Activated naive CD4-positive, alpha-beta T cell treated with anti-CD3 and anti-CD28 coated beads, Interleukin-2, amount 50 U/mL, for 24 hours (primary cell): ENCODE results near the gene TECPR2.

ENCODE experiments used
- H3K27ac Mint-ChIP-seq: one replicate; pipeline ENCODE4 v1.8.0; 2021; ENCODE audit warnings: mild to moderate bottlenecking, mixed read lengths
- H3K27me3 Mint-ChIP-seq: one replicate; pipeline ENCODE4 v1.8.0; 2021; ENCODE audit warnings: mixed read lengths
- H3K36me3 Mint-ChIP-seq: one replicate; pipeline ENCODE4 v1.8.0; 2021; ENCODE audit warnings: mixed read lengths
- H3K4me1 Mint-ChIP-seq: one replicate; pipeline ENCODE4 v1.8.0; 2021; ENCODE audit warnings: mixed read lengths
- H3K4me3 Mint-ChIP-seq: one replicate; pipeline ENCODE4 v1.8.0; 2021; ENCODE audit warnings: mild to moderate bottlenecking, mixed read lengths
- H3K9me3 Mint-ChIP-seq: one replicate; pipeline ENCODE4 v1.8.0; 2021; ENCODE audit warnings: mixed read lengths

TECPR2 gene

GRCh38 chr14:102390064-102390855 is 27.5 kb downstream of the TECPR2 start:
- H3K36me3 Mint-ChIP-seq = peaks cover 5% of the 10 kb centered on the region
- peaks cover 5% of the 10 kb centered on the region for H3K9me3 Mint-ChIP-seq
- no peak overlapping the region for H3K27ac Mint-ChIP-seq
- peaks cover 17% of the 10 kb centered on the region for H3K4me1 Mint-ChIP-seq
- no peaks in the 10 kb centered on the region for H3K27me3 Mint-ChIP-seq
- H3K4me3 Mint-ChIP-seq = no peak overlapping the region

- H3K36me3 Mint-ChIP-seq = peaks cover 8% of the 10 kb centered on the region
- peaks cover 17% of the 10 kb centered on the region for H3K4me1 Mint-ChIP-seq
- no peaks in the 10 kb centered on the region for H3K27me3 Mint-ChIP-seq
- H3K4me3 Mint-ChIP-seq = no peak overlapping the region
- no peak overlapping the region for H3K27ac Mint-ChIP-seq
- peaks cover 5% of the 10 kb centered on the region for H3K9me3 Mint-ChIP-seq
Observed at GRCh38 chr14:102392506-102392905, 29.8 kb downstream of the TECPR2 start.

- Mint-ChIP-seq H3K4me3 (peak overlapping the region; percentile 56), H3K36me3 (peaks cover 14% of the 10 kb centered on the region), H3K27me3 (no peaks in the 10 kb centered on the region), H3K9me3 (peaks cover 5% of the 10 kb centered on the region), H3K4me1 (peaks cover 17% of the 10 kb centered on the region), H3K27ac (peak overlapping the region; percentile 95)
Observed at GRCh38 chr14:102394717-102395375, 32.1 kb downstream of the TECPR2 start.

- H3K27me3 Mint-ChIP-seq = no peaks in the 10 kb centered on the region
- H3K9me3 Mint-ChIP-seq = peaks cover 5% of the 10 kb centered on the region
- H3K27ac Mint-ChIP-seq = no peak overlapping the region
- peaks cover 17% of the 10 kb centered on the region for H3K4me1 Mint-ChIP-seq
- peaks cover 15% of the 10 kb centered on the region for H3K36me3 Mint-ChIP-seq
- H3K4me3 Mint-ChIP-seq = no peak overlapping the region
Observed at GRCh38 chr14:102396521-102396920, 33.8 kb downstream of the TECPR2 start.

- Mint-ChIP-seq H3K27ac (no peak overlapping the region), H3K27me3 (no peaks in the 10 kb centered on the region), H3K4me1 (no peaks in the 10 kb centered on the region), H3K9me3 (peaks cover 7% of the 10 kb centered on the region), H3K4me3 (no peak overlapping the region), H3K36me3 (peaks cover 29% of the 10 kb centered on the region)
Observed at GRCh38 chr14:102403028-102403427, 40.3 kb downstream of the TECPR2 start.

GRCh38 chr14:102407258-102407657 is 44.5 kb downstream of the TECPR2 start:
- Mint-ChIP-seq H3K9me3 (peaks cover 7% of the 10 kb centered on the region), H3K4me1 (peaks cover 7% of the 10 kb centered on the region), H3K4me3 (no peak overlapping the region), H3K27me3 (no peaks in the 10 kb centered on the region), H3K27ac (no peak overlapping the region), H3K36me3 (peaks cover 30% of the 10 kb centered on the region)

GRCh38 chr14:102408724-102409123 is 46.0 kb downstream of the TECPR2 start:
- no peaks in the 10 kb centered on the region for H3K27me3 Mint-ChIP-seq
- no peaks in the 10 kb centered on the region for H3K9me3 Mint-ChIP-seq
- H3K36me3 Mint-ChIP-seq = peaks cover 17% of the 10 kb centered on the region
- H3K27ac Mint-ChIP-seq = no peak overlapping the region
- no peak overlapping the region for H3K4me3 Mint-ChIP-seq
- H3K4me1 Mint-ChIP-seq = peaks cover 7% of the 10 kb centered on the region

- H3K9me3 Mint-ChIP-seq = no peaks in the 10 kb centered on the region
- H3K27ac Mint-ChIP-seq = no peak overlapping the region
- H3K36me3 Mint-ChIP-seq = peaks cover 4% of the 10 kb centered on the region
- H3K4me1 Mint-ChIP-seq = no peaks in the 10 kb centered on the region
- no peak overlapping the region for H3K4me3 Mint-ChIP-seq
- no peaks in the 10 kb centered on the region for H3K27me3 Mint-ChIP-seq
Observed at GRCh38 chr14:102415671-102416070, 52.9 kb downstream of the TECPR2 start.

GRCh38 chr14:102417001-102417431 is 54.3 kb downstream of the TECPR2 start:
- Mint-ChIP-seq H3K27me3 (no peaks in the 10 kb centered on the region), H3K36me3 (peaks cover 4% of the 10 kb centered on the region), H3K4me3 (no peak overlapping the region), H3K9me3 (no peaks in the 10 kb centered on the region), H3K4me1 (no peaks in the 10 kb centered on the region), H3K27ac (no peak overlapping the region)

GRCh38 chr14:102417646-102418045 is 54.9 kb downstream of the TECPR2 start:
- Mint-ChIP-seq H3K4me1 (no peaks in the 10 kb centered on the region), H3K36me3 (peaks cover 4% of the 10 kb centered on the region), H3K9me3 (no peaks in the 10 kb centered on the region), H3K27ac (no peak overlapping the region), H3K4me3 (no peak overlapping the region), H3K27me3 (no peaks in the 10 kb centered on the region)

GRCh38 chr14:102418169-102418852 is 55.6 kb downstream of the TECPR2 start:
- Mint-ChIP-seq H3K27me3 (no peaks in the 10 kb centered on the region), H3K27ac (no peak overlapping the region), H3K36me3 (peaks cover 4% of the 10 kb centered on the region), H3K9me3 (no peaks in the 10 kb centered on the region), H3K4me1 (no peaks in the 10 kb centered on the region), H3K4me3 (no peak overlapping the region)

GRCh38 chr14:102418853-102419240 is 56.1 kb downstream of the TECPR2 start:
- Mint-ChIP-seq H3K4me1 (no peaks in the 10 kb centered on the region), H3K36me3 (peaks cover 4% of the 10 kb centered on the region), H3K27me3 (no peaks in the 10 kb centered on the region), H3K27ac (no peak overlapping the region), H3K4me3 (no peak overlapping the region), H3K9me3 (no peaks in the 10 kb centered on the region)

GRCh38 chr14:102419276-102419675 is 56.5 kb downstream of the TECPR2 start:
- H3K27me3 Mint-ChIP-seq = no peaks in the 10 kb centered on the region

GRCh38 chr14:102419716-102420115 is 57.0 kb downstream of the TECPR2 start:
- Mint-ChIP-seq H3K27ac (no peak overlapping the region), H3K36me3 (peaks cover 4% of the 10 kb centered on the region), H3K9me3 (no peaks in the 10 kb centered on the region), H3K4me1 (no peaks in the 10 kb centered on the region), H3K27me3 (no peaks in the 10 kb centered on the region), H3K4me3 (no peak overlapping the region)

More at GRCh38 chr14:102419276-102419675, 56.5 kb downstream of the TECPR2 start:
- Mint-ChIP-seq H3K9me3 (no peaks in the 10 kb centered on the region), H3K36me3 (peaks cover 4% of the 10 kb centered on the region), H3K4me1 (no peaks in the 10 kb centered on the region), H3K27ac (no peak overlapping the region), H3K4me3 (no peak overlapping the region)

- H3K36me3 Mint-ChIP-seq = peaks cover 6% of the 10 kb centered on the region
- no peaks in the 10 kb centered on the region for H3K4me1 Mint-ChIP-seq
- no peaks in the 10 kb centered on the region for H3K9me3 Mint-ChIP-seq
- H3K27ac Mint-ChIP-seq = no peak overlapping the region
- H3K4me3 Mint-ChIP-seq = no peak overlapping the region
- no peaks in the 10 kb centered on the region for H3K27me3 Mint-ChIP-seq
Observed at GRCh38 chr14:102421411-102422057, 58.8 kb downstream of the TECPR2 start.
